Parathyroid adenoma (tissue), 2 donors: ENCODE results near the gene RCL1.

Source experiments
- H2AFZ ChIP-seq: fragments of 300-600 bp; sonication (generic); one replicate; pipeline ENCODE4 v1.7.0; 2017; ENCODE audit warnings: antibody characterized with exemption, mild to moderate bottlenecking
- H3K27ac ChIP-seq: fragments of 300-600 bp; sonication (generic); one replicate; pipeline ENCODE4 v1.7.0; 2017
- H3K27me3 ChIP-seq: fragments of 300-600 bp; sonication (generic); one replicate; pipeline ENCODE4 v1.7.0; 2017; ENCODE audit warnings: low read length; ENCODE audit not compliant: control insufficient read depth, insufficient read depth
- H3K36me3 ChIP-seq: fragments of 300-600 bp; sonication (generic); one replicate; pipeline ENCODE4 v1.7.0; 2017; ENCODE audit warnings: low read length; ENCODE audit not compliant: control insufficient read depth, insufficient read depth
- H3K4me1 ChIP-seq: fragments of 300-600 bp; sonication (generic); one replicate; pipeline ENCODE4 v1.7.0; 2017; ENCODE audit warnings: control low read depth
- H3K4me2 ChIP-seq: fragments of 300-600 bp; sonication (generic); one replicate; pipeline ENCODE4 v1.7.0; 2017; ENCODE audit warnings: low read length
- H3K4me3 ChIP-seq: fragments of 300-600 bp; sonication (generic); one replicate; pipeline ENCODE4 v1.7.0; 2017; ENCODE audit warnings: low read depth, low read length
- H3K79me2 ChIP-seq: fragments of 300-600 bp; sonication (generic); one replicate; pipeline ENCODE4 v1.7.0; 2017; ENCODE audit warnings: control low read depth
- H3K9ac ChIP-seq: fragments of 300-600 bp; sonication (generic); one replicate; pipeline ENCODE4 v1.7.0; 2017; ENCODE audit warnings: mild to moderate bottlenecking
- H3K9me3 ChIP-seq: fragments of 300-600 bp; sonication (generic); one replicate; pipeline ENCODE4 v1.7.0; 2017; ENCODE audit warnings: low read length; ENCODE audit not compliant: control insufficient read depth
- TF ChIP-seq, protein P1 (sequence below): fragments of 300-600 bp; sonication (generic); IDR thresholded peaks from one replicate; pipeline ENCODE4 v1.7.0; 2017; ENCODE audit warnings: antibody characterized with exemption, mild to moderate bottlenecking
- donor health status: primary hyperparathyroidism.

The RCL1 gene, protein sequence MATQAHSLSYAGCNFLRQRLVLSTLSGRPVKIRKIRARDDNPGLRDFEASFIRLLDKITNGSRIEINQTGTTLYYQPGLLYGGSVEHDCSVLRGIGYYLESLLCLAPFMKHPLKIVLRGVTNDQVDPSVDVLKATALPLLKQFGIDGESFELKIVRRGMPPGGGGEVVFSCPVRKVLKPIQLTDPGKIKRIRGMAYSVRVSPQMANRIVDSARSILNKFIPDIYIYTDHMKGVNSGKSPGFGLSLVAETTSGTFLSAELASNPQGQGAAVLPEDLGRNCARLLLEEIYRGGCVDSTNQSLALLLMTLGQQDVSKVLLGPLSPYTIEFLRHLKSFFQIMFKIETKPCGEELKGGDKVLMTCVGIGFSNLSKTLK

DNA sequence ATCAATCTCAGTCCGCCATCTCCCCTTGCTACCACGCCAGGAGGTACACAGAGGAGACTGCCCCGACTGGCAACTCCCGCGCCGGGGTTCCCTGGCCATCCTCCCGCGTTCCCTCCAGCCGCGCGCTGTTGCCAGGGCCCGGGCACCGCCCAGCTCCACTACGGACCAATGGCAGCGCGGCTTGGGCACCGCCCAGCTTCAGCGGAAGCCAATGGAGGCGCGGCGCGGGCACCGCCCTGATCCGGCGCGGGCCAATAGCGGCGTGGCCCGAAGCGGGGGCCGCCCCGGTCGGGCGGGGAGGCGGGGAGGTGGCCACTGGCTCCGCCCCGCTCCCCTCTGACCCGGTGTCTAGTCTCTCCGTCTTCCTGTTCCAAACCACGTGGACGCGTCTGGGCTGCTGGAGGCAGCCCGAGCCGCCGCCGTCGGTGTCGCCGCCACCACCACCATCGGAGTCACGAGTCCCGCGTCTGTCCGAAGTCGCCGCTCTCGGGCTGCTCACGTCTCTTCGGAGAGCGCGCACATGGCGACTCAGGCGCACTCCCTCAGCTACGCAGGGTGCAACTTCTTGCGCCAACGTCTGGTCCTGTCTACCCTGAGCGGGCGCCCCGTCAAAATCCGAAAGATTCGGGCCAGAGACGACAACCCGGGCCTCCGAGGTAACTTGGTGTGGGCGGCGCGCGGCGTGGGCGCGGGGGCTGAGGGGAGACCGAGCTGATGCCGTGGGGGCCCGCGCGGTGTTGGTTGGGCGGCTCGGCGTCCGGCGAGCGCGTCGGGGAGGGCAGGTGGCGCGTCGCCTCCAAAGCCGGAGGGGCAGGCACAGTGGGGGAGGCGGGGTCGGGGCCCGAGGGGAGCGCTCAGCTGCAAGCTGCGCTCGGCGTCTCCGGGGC is at the start of gene RCL1:
Gene RCL1 (plus strand): TSS at position 373 of the 887 bp plus-strand sequence. CDS start 148 bp downstream, at position 521.
- Histone ChIP-seq H3K4me3 (peak within 1 kb of the TSS; percentile 91), H3K4me2 (peak within 1 kb of the TSS; percentile 81), H2AFZ (peak within 1 kb of the TSS; percentile 87), H3K9ac (peak within 1 kb of the TSS; percentile 46), H3K79me2 (no peaks in the 10 kb centered on the region), H3K9me3 (no peaks in the 10 kb centered on the region), H3K4me1 (peaks cover 7% of the 10 kb centered on the region), H3K36me3 (no peaks in the 10 kb centered on the region), H3K27ac (peak within 1 kb of the TSS; percentile 77), H3K27me3 (no peaks in the 10 kb centered on the region)
- TF ChIP-seq, protein P1, sequence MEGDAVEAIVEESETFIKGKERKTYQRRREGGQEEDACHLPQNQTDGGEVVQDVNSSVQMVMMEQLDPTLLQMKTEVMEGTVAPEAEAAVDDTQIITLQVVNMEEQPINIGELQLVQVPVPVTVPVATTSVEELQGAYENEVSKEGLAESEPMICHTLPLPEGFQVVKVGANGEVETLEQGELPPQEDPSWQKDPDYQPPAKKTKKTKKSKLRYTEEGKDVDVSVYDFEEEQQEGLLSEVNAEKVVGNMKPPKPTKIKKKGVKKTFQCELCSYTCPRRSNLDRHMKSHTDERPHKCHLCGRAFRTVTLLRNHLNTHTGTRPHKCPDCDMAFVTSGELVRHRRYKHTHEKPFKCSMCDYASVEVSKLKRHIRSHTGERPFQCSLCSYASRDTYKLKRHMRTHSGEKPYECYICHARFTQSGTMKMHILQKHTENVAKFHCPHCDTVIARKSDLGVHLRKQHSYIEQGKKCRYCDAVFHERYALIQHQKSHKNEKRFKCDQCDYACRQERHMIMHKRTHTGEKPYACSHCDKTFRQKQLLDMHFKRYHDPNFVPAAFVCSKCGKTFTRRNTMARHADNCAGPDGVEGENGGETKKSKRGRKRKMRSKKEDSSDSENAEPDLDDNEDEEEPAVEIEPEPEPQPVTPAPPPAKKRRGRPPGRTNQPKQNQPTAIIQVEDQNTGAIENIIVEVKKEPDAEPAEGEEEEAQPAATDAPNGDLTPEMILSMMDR = no peak

- TF ChIP-seq, protein P1 = no peak
- H3K4me1 ChIP-seq = no peaks in the 10 kb centered on the region
- H3K9ac ChIP-seq = no peak overlapping the region
- H3K27ac ChIP-seq = no peak overlapping the region
- H3K27me3 ChIP-seq = no peaks in the 10 kb centered on the region
- H3K36me3 ChIP-seq = no peaks in the 10 kb centered on the region
- H3K4me2 ChIP-seq = no peak overlapping the region
- no peaks in the 10 kb centered on the region for H3K9me3 ChIP-seq
- no peak overlapping the region for H3K4me3 ChIP-seq
- peaks cover under 1% of the 10 kb centered on the region for H3K79me2 ChIP-seq
- no peak overlapping the region for H2AFZ ChIP-seq
Observed at GRCh38 chr9:4743131-4743875, 49.4 kb upstream of the RCL1 start.

GRCh38 chr9:4746278-4747030 is 46.3 kb upstream of the RCL1 start:
- Histone ChIP-seq H3K4me3 (no peak overlapping the region), H3K36me3 (no peaks in the 10 kb centered on the region), H2AFZ (no peak overlapping the region), H3K79me2 (no peaks in the 10 kb centered on the region), H3K4me2 (no peak overlapping the region), H3K9me3 (no peaks in the 10 kb centered on the region), H3K27ac (no peak overlapping the region), H3K4me1 (no peaks in the 10 kb centered on the region), H3K9ac (no peak overlapping the region), H3K27me3 (no peaks in the 10 kb centered on the region)
- TF ChIP-seq, protein P1 = no peak

DNA sequence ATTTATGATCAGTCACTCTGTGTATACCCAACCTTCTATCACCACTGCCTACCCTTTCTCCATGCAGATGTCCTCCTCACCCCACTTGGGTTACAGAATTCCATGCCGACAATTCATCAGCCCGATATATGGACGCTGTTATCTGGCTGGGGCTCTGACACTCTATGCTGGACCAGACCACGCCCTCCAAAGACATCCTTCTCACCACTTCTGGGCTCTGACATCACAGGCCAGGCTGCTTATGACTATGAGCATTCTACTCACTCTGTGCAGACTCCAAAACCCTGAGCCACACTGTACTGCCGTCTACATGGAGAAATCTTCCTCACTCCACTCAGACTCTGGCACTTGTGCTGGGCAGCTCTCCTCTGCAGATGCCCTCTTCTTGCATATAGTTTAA is 44.1 kb upstream of the RCL1 start:
- Histone ChIP-seq H3K27me3 (no peaks in the 10 kb centered on the region), H3K4me1 (no peaks in the 10 kb centered on the region), H3K27ac (no peak overlapping the region), H3K4me2 (no peak overlapping the region), H3K9me3 (no peaks in the 10 kb centered on the region), H3K36me3 (no peaks in the 10 kb centered on the region), H3K79me2 (no peaks in the 10 kb centered on the region), H3K4me3 (no peak overlapping the region), H2AFZ (no peak overlapping the region), H3K9ac (no peak overlapping the region)
- TF ChIP-seq, protein P1 = no peak
